HEK293 (cell line): Measurements from ENCODE around the gene C16orf92.

Experiments
- CTCF ChIP-seq: fragments of 450-650 bp; formaldehyde crosslinking; IDR thresholded peaks from 2 replicates; pipeline ENCODE4 v1.5.1; 2016; ENCODE audit warnings: missing biosample characterization, missing genetic modification characterization
- IKZF3 ChIP-seq: fragments of 450-650 bp; IDR thresholded peaks from 2 replicates; pipeline ENCODE4 v1.5.0; 2018; ENCODE audit warnings: missing biosample characterization, mild to moderate bottlenecking, missing genetic modification characterization, moderate library complexity
- REPIN1 ChIP-seq: fragments of 450-650 bp; formaldehyde crosslinking; IDR thresholded peaks from 2 replicates; pipeline ENCODE4 v1.5.1; 2017; ENCODE audit warnings: missing biosample characterization, missing genetic modification characterization, low read depth
- YY1 ChIP-seq: fragments of 450-650 bp; formaldehyde crosslinking; IDR thresholded peaks from 2 replicates; pipeline ENCODE4 v1.5.1; 2018; ENCODE audit warnings: missing biosample characterization, missing genetic modification characterization
- ZNF112 ChIP-seq: fragments of 450-650 bp; formaldehyde crosslinking; IDR thresholded peaks from 2 replicates; pipeline ENCODE4 v1.5.0; 2017; ENCODE audit warnings: missing biosample characterization, missing genetic modification characterization
- ZNF24 ChIP-seq: fragments of 450-650 bp; formaldehyde crosslinking; IDR thresholded peaks from 2 replicates; pipeline ENCODE4 v1.5.1; 2016; ENCODE audit warnings: missing biosample characterization, missing genetic modification characterization
- ZNF266 ChIP-seq: fragments of 450-650 bp; formaldehyde crosslinking; IDR thresholded peaks from 2 replicates; pipeline ENCODE4 v1.5.1; 2016; ENCODE audit warnings: missing biosample characterization, missing genetic modification characterization, low read depth
- ZNF311 ChIP-seq: fragments of 450-650 bp; formaldehyde crosslinking; IDR thresholded peaks from 2 replicates; pipeline ENCODE4 v1.5.1; 2017; ENCODE audit warnings: missing biosample characterization, missing genetic modification characterization, borderline replicate concordance
- TF ChIP-seq, protein P1 (sequence below): fragments of 450-650 bp; formaldehyde crosslinking; IDR thresholded peaks from 2 replicates; pipeline ENCODE4 v1.5.1; 2016; ENCODE audit warnings: missing biosample characterization, missing genetic modification characterization
- TF ChIP-seq, protein P2 (sequence below): fragments of 450-650 bp; formaldehyde crosslinking; IDR thresholded peaks from 2 replicates; pipeline ENCODE4 v1.5.1; 2017; ENCODE audit warnings: missing biosample characterization, missing genetic modification characterization

- TF ChIP-seq, protein P1, sequence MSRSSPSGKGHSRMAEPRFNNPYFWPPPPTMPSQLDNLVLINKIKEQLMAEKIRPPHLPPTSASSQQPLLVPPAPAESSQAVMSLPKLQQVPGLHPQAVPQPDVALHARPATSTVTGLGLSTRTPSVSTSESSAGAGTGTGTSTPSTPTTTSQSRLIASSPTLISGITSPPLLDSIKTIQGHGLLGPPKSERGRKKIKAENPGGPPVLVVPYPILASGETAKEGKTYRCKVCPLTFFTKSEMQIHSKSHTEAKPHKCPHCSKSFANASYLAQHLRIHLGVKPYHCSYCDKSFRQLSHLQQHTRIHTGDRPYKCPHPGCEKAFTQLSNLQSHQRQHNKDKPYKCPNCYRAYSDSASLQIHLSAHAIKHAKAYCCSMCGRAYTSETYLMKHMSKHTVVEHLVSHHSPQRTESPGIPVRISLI = no peak
- TF ChIP-seq ZNF311 (tag by site-specific recombination) (no peak), CTCF (tag by site-specific recombination) (no peak), YY1 (tag by site-specific recombination) (no peak), IKZF3 (tag by site-specific recombination) (no peak), ZNF24 (no peak), ZNF266 (no peak), ZNF112 (tag by site-specific recombination) (no peak), REPIN1 (no peak)
- TF ChIP-seq, protein P2, sequence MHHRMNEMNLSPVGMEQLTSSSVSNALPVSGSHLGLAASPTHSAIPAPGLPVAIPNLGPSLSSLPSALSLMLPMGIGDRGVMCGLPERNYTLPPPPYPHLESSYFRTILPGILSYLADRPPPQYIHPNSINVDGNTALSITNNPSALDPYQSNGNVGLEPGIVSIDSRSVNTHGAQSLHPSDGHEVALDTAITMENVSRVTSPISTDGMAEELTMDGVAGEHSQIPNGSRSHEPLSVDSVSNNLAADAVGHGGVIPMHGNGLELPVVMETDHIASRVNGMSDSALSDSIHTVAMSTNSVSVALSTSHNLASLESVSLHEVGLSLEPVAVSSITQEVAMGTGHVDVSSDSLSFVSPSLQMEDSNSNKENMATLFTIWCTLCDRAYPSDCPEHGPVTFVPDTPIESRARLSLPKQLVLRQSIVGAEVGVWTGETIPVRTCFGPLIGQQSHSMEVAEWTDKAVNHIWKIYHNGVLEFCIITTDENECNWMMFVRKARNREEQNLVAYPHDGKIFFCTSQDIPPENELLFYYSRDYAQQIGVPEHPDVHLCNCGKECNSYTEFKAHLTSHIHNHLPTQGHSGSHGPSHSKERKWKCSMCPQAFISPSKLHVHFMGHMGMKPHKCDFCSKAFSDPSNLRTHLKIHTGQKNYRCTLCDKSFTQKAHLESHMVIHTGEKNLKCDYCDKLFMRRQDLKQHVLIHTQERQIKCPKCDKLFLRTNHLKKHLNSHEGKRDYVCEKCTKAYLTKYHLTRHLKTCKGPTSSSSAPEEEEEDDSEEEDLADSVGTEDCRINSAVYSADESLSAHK = no peak
Observed at GRCh38 chr16:30070490-30070889, 47.5 kb downstream of the C16orf92 start.
